IMR-90 (cell line): ENCODE measurements around the gene PPM1A. TPM values are rescaled to one million over a fixed set of nuclear protein-coding genes. Genes with fewer than 3 reads are reported as not detected.

Source experiments
- ATAC-seq: fragments of 200-7000 bp; cut with Tn5 transposase; 2 replicates; pipeline ENCODE4 v1.9.1; 2020; ENCODE audit warnings: low read depth, mild to moderate bottlenecking, moderate library complexity
- BruUV-seq: library from RNA; stranded (reverse); fragments of 400-500 nt; replicated peaks from 2 replicates; lab custom pipeline; 2021; lab: Mats Ljungman, UMichigan
- CTCF ChIA-PET: fragments of 300-600 bp; formaldehyde crosslinking; extraction: SDS; loops from one replicate; lab custom pipeline; 2021; ENCODE audit warnings: antibody characterized with exemption; lab: Yijun Ruan, JAX
- POLR2A ChIA-PET: fragments of 300-600 bp; sonication (Branson Sonifier 250); formaldehyde crosslinking; loops from one replicate; lab custom pipeline; 2022; ENCODE audit warnings: antibody characterized with exemption; ENCODE audit not compliant: unreplicated experiment; lab: Charles Lee
- DNase-seq: peaks from one replicate; pipeline ENCODE4 v3.0.0; 2013
- H2AFZ ChIP-seq: replicated peaks from 2 replicates; pipeline ENCODE3; 2013; ENCODE audit warnings: low read length, mild to moderate bottlenecking; ENCODE audit not compliant: poor library complexity
- H2AK5ac ChIP-seq: 2 replicates; pipeline ENCODE4 v1.6.1; 2013; ENCODE audit warnings: low read depth, low read length, inconsistent platforms
- H2AK9ac ChIP-seq: replicated peaks from 2 replicates; pipeline ENCODE3; 2013; ENCODE audit warnings: mild to moderate bottlenecking, low read depth, low read length, moderate library complexity; ENCODE audit not compliant: poor library complexity
- H2BK120ac ChIP-seq: 2 replicates; pipeline ENCODE4 v1.6.1; 2013; ENCODE audit warnings: low read depth, low read length, inconsistent platforms
- H2BK15ac ChIP-seq: 3 replicates; pipeline ENCODE4 v1.6.1; 2013; ENCODE audit warnings: low read depth, low read length, inconsistent platforms
- H2BK20ac ChIP-seq: 2 replicates; pipeline ENCODE4 v1.6.1; 2013; ENCODE audit warnings: low read depth, mild to moderate bottlenecking, inconsistent platforms, low read length, moderate library complexity
- H2BK5ac ChIP-seq: 2 replicates; pipeline ENCODE4 v1.6.1; 2013; ENCODE audit warnings: mild to moderate bottlenecking, low read depth, low read length, inconsistent platforms; ENCODE audit not compliant: poor library complexity, severe bottlenecking
- H3K14ac ChIP-seq: replicated peaks from 2 replicates; pipeline ENCODE4 v1.6.1; 2013; ENCODE audit warnings: low read depth, low read length, inconsistent platforms
- H3K18ac ChIP-seq: 2 replicates; pipeline ENCODE4 v1.6.1; 2013; ENCODE audit warnings: low read depth, low read length, control low read depth
- H3K23ac ChIP-seq: 2 replicates; pipeline ENCODE4 v1.6.1; 2013; ENCODE audit warnings: low read depth, low read length, inconsistent platforms
- H3K27ac ChIP-seq: 2 replicates; pipeline ENCODE4 v1.5.1; 2013; ENCODE audit warnings: mild to moderate bottlenecking, control low read depth, low read length; ENCODE audit not compliant: insufficient read depth
- H3K27me3 ChIP-seq: 2 replicates; pipeline ENCODE4 v1.6.1; 2013; ENCODE audit warnings: low read length; ENCODE audit not compliant: control insufficient read depth, insufficient read depth
- H3K36me3 ChIP-seq: 2 replicates; pipeline ENCODE4 v1.6.1; 2013; ENCODE audit warnings: low read length, mixed read lengths; ENCODE audit not compliant: control insufficient read depth, insufficient read depth
- H3K4ac ChIP-seq: 2 replicates; pipeline ENCODE4 v1.6.1; 2013; ENCODE audit warnings: low read depth, low read length, inconsistent platforms
- H3K4me1 ChIP-seq: 2 replicates; pipeline ENCODE4 v1.6.1; 2013; ENCODE audit warnings: low read length, mixed read lengths; ENCODE audit not compliant: control insufficient read depth, insufficient read depth
- H3K4me2 ChIP-seq: 2 replicates; pipeline ENCODE4 v1.6.1; 2013; ENCODE audit warnings: low read depth, mild to moderate bottlenecking, control low read depth, low read length, moderate library complexity
- H3K4me3 ChIP-seq: 2 replicates; pipeline ENCODE4 v1.5.1; 2013; ENCODE audit warnings: low read depth, mild to moderate bottlenecking, control low read depth, low read length, moderate library complexity; ENCODE audit not compliant: insufficient read depth
- H3K56ac ChIP-seq: 2 replicates; pipeline ENCODE4 v1.6.1; 2013; ENCODE audit warnings: low read length, inconsistent platforms; ENCODE audit not compliant: insufficient read depth; ENCODE audit errors: extremely low read depth
- H3K79me1 ChIP-seq, 2 experiments: 2 replicates each; pipeline ENCODE4 v1.6.1; 2013; ENCODE audit warnings: low read length in 2 of 2, inconsistent platforms in 1 of 2, low read depth in 1 of 2
- H3K9ac ChIP-seq: 2 replicates; pipeline ENCODE4 v1.6.1; 2013; ENCODE audit warnings: low read depth, low read length, control low read depth
- H3K9me1 ChIP-seq: 2 replicates; pipeline ENCODE4 v1.6.1; 2013; ENCODE audit warnings: low read length, inconsistent platforms; ENCODE audit not compliant: insufficient read depth
- H3K9me3 ChIP-seq: 2 replicates; pipeline ENCODE4 v1.6.1; 2013; ENCODE audit warnings: low read length; ENCODE audit not compliant: control insufficient read depth, insufficient read depth
- H4K20me1 ChIP-seq: 2 replicates; pipeline ENCODE4 v1.6.1; 2013; ENCODE audit warnings: low read length, inconsistent platforms; ENCODE audit not compliant: insufficient read depth
- H4K5ac ChIP-seq: 2 replicates; pipeline ENCODE4 v1.6.1; 2013; ENCODE audit warnings: mild to moderate bottlenecking, low read depth, low read length, control low read depth
- H4K8ac ChIP-seq, 2 experiments: 2 replicates each; pipeline ENCODE4 v1.6.1; 2013; ENCODE audit warnings: low read depth in 2 of 2, low read length in 2 of 2, control low read depth in 1 of 2, inconsistent platforms in 1 of 2
- H4K91ac ChIP-seq: 2 replicates; pipeline ENCODE4 v1.6.1; 2013; ENCODE audit warnings: low read depth, low read length, inconsistent platforms; ENCODE audit not compliant: insufficient read depth
- BHLHE40 ChIP-seq: fragments of 150-350 bp; IDR thresholded peaks from 2 replicates; pipeline ENCODE4 v1.6.1; 2016; ENCODE audit warnings: mild to moderate bottlenecking, low read depth, low read length
- CHD1 ChIP-seq: IDR thresholded peaks from 2 replicates; pipeline ENCODE4 v1.6.1; 2012; ENCODE audit warnings: low read depth, low read length, improper control_type of control experiment
- MAFK ChIP-seq: IDR thresholded peaks from 2 replicates; pipeline ENCODE4 v1.6.1; 2012; ENCODE audit warnings: low read depth, low read length, improper control_type of control experiment
- NFE2L2 ChIP-seq: fragments of 150-350 bp; IDR thresholded peaks from 2 replicates; pipeline ENCODE4 v1.6.1; 2016; ENCODE audit warnings: low read depth, mild to moderate bottlenecking, low read length
- POLR2A ChIP-seq: IDR thresholded peaks from 2 replicates; pipeline ENCODE4 v1.6.1; 2012; ENCODE audit warnings: mild to moderate bottlenecking, low read depth, low read length
- RAD21 ChIP-seq: IDR thresholded peaks from 2 replicates; pipeline ENCODE4 v1.6.1; 2012; ENCODE audit warnings: low read length, improper control_type of control experiment
- RFX5 ChIP-seq: IDR thresholded peaks from 2 replicates; pipeline ENCODE4 v1.8.0; 2012; ENCODE audit warnings: low read depth, mild to moderate bottlenecking, low read length, moderate library complexity
- WGBS, 2 experiments: methylation state at CpG; one replicate each; pipeline versions ENCODE4 v1.1.5 to v1.1.7; 2013; ENCODE audit warnings: missing lambda C conversion rate in 2 of 2; ENCODE audit not compliant: insufficient read length in 1 of 2; ENCODE audit errors: extremely low coverage in 2 of 2; 5-methylcytosine and 5-hydroxymethylcytosine counted together
- dilution Hi-C: fragments of 300-500 bp; cut with HindIII; formaldehyde crosslinking; loops from one replicate; pipeline ENCODE4 v1.14.3; 2018; ENCODE audit warnings: low sequenced_read_pairs; ENCODE audit not compliant: unreplicated experiment
- in situ Hi-C: fragments of 300-500 bp; cut with MboI; formaldehyde crosslinking; loops from 3 replicates; pipeline ENCODE4 v1.14.3; 2019; ENCODE audit warnings: low sequenced_read_pairs, inconsistent platforms, mixed read lengths
- intact Hi-C: fragments of 100-400 bp; cut with micrococcal nuclease; formaldehyde crosslinking; loops from 2 replicates; pipeline ENCODE4 v1.10.0; 2022
- polyA plus RNA-seq, 3 experiments: library from polyadenylated mRNA; depleted of rRNA; stranded (reverse); fragments of >200 nt; gene quantifications; 2 replicates each; pipeline ENCODE4 v1.2.3, GENCODE V29; 2012; ENCODE audit warnings: low replicate concordance in 1 of 3
- total RNA-seq: library from RNA; depleted of rRNA; stranded (reverse); fragments of >200 nt; gene quantifications from 2 replicates; pipeline ENCODE4 v1.2.3, GENCODE V29; 2012

PPM1A gene
- total and polyA plus RNA-seq, 2 of the 4 experiments (the other 2 are of a cell fraction) = 14.3 to 15.1 TPM

DNA sequence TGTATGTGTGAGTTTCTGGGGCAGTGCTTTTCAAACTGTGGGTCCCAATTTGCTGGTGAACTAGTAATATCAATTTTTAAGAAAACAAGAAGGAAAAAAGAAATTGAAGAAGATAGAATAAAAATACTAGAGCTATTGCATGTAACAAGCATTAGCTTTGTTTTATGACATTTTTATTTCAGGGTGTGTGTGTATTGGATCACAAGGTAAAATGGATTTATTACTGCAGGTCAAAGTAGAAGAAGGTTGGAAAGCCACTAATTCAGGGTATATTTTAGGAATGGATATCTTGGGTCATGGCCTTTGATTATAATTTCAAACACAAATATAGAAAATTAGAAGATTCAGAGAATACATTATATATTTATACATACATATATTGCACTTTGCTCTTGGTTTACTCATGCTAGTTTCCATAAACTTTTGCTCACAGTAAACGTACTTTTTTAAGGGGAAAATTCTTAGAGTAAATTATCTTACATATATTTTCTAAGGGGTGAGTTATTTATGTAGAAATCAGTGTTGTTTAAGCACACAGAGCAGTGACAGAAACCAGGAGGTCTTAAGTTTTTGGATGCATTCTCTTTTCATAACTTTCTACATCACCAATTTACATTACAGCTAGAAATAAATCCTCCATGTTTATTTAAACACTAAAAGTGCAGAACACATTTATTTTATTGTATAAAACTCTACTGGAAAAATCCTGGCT is 34.5 kb upstream of the PPM1A start:
- H2BK15ac ChIP-seq = no peak overlapping the region
- DNase-seq = no peak
- no peak overlapping the region for H3K4ac ChIP-seq
- no peaks in the 10 kb centered on the region for H3K79me1 ChIP-seq
- H3K56ac ChIP-seq = no peak overlapping the region
- H3K9me1 ChIP-seq = no peaks in the 10 kb centered on the region
- no peak overlapping the region for H4K8ac ChIP-seq
- no peak overlapping the region for H2AK5ac ChIP-seq
- H2BK5ac ChIP-seq = no peak overlapping the region
- H3K36me3 ChIP-seq = no peaks in the 10 kb centered on the region
- H3K27me3 ChIP-seq = peaks cover 11% of the 10 kb centered on the region
- H3K27ac ChIP-seq = no peak overlapping the region
- no peak for ATAC-seq
- H3K18ac ChIP-seq = no peak overlapping the region
- BruUV-seq = no TSS peak
- H3K4me1 ChIP-seq = no peaks in the 10 kb centered on the region; the same call in 1 of the 2 replicates
- H2BK120ac ChIP-seq = no peak overlapping the region
- H3K9ac ChIP-seq = no peak overlapping the region
- ChIA-PET CTCF (no interaction called here), POLR2A (no interaction called here)
- H3K4me2 ChIP-seq = no peak overlapping the region
- no peak for TF ChIP-seq BHLHE40
- TF ChIP-seq POLR2A = no peak
- TF ChIP-seq RFX5 = no peak
- no peak for TF ChIP-seq NFE2L2
- no peak for TF ChIP-seq RAD21
- TF ChIP-seq CHD1 = no peak
- no peak for TF ChIP-seq MAFK
- peaks cover 2% of the 10 kb centered on the region; the same call in 1 of the 2 replicates for H3K9me3 ChIP-seq
- no peak overlapping the region for H3K14ac ChIP-seq
- H3K4me3 ChIP-seq = no peak overlapping the region
- intact Hi-C loops (no loop called here), in situ Hi-C loops (no loop called here), dilution Hi-C loops (no loop called here)
- no peak overlapping the region for H4K5ac ChIP-seq
- no peaks in the 10 kb centered on the region for H4K20me1 ChIP-seq
- no peak overlapping the region for H3K23ac ChIP-seq
- no peak overlapping the region for H4K91ac ChIP-seq
- no peak overlapping the region for H2AK9ac ChIP-seq
- H2BK20ac ChIP-seq = no peak overlapping the region
- no peak overlapping the region for H2AFZ ChIP-seq
- no CpG with 5 or more reads among the region's 1 CpG for WGBS, 2 experiments
